A673 (cell line): ENCODE measurements around the gene PSMD8.

Experiments used
- CTCF ChIP-seq: fragments of 300-800, 200-600 bp; sonication (generic); conservative IDR thresholded peaks from 2 replicates; pipeline ENCODE4 v1.5.1; 2017; ENCODE audit warnings: low read depth, mild to moderate bottlenecking, antibody characterized with exemption, low read length, moderate library complexity, mixed read lengths
- EZH2 ChIP-seq: fragments of 200-600 bp; sonication (generic); IDR thresholded peaks from 2 replicates; pipeline ENCODE4 v1.6.1; 2017; ENCODE audit warnings: borderline replicate concordance, low read depth, mild to moderate bottlenecking, mixed read lengths, antibody characterized with exemption, low read length; ENCODE audit not compliant: poor library complexity, severe bottlenecking

GRCh38 chr19:38361633-38362075 lies 12.7 kb upstream of the PSMD8 start:
- TF ChIP-seq CTCF (no peak; the same call in 1 of the 2 replicates), EZH2 (no peak)
